ACC112 (cell line): ENCODE measurements around the gene BNIP3.

Source experiments
- H2AFZ ChIP-seq: fragments of 200-600 bp; sonication (generic); one replicate; pipeline ENCODE4 v1.6.0; 2017; ENCODE audit warnings: antibody characterized with exemption, low read length; ENCODE audit not compliant: unreplicated experiment
- H3K27ac ChIP-seq: fragments of 200-600 bp; sonication (generic); 2 replicates; pipeline ENCODE4 v1.5.1; 2014; ENCODE audit warnings: low read depth, mild to moderate bottlenecking, antibody characterized with exemption, low read length, moderate library complexity
- H3K27me3 ChIP-seq: fragments of 200-600 bp; sonication (generic); 2 replicates; pipeline ENCODE4 v1.6.1; 2014; ENCODE audit warnings: mild to moderate bottlenecking, antibody characterized with exemption, low read length, moderate library complexity, mixed read lengths; ENCODE audit not compliant: insufficient read depth
- H3K36me3 ChIP-seq: fragments of 200-600 bp; sonication (generic); 2 replicates; pipeline ENCODE4 v1.6.1; 2016; ENCODE audit warnings: mild to moderate bottlenecking, antibody characterized with exemption, low read length, moderate library complexity, mixed read lengths; ENCODE audit not compliant: insufficient read depth
- H3K4me1 ChIP-seq: fragments of 200-600 bp; sonication (generic); one replicate; pipeline ENCODE4 v1.6.1; 2016; ENCODE audit warnings: low read length, mixed read lengths; ENCODE audit not compliant: insufficient read depth, unreplicated experiment, control insufficient read depth
- H3K4me3 ChIP-seq: fragments of 200-600 bp; sonication (generic); 2 replicates; pipeline ENCODE4 v1.5.1; 2014; ENCODE audit warnings: mild to moderate bottlenecking, low read depth, low read length
- H3K79me2 ChIP-seq: fragments of 200-600 bp; sonication (generic); one replicate; pipeline ENCODE4 v1.6.0; 2016; ENCODE audit warnings: low read length; ENCODE audit not compliant: control insufficient read depth, unreplicated experiment, insufficient read depth

Gene BNIP3

GRCh38 chr10:132002004-132002403 lies 20.3 kb upstream of the BNIP3 start:
- H3K4me3 ChIP-seq = no peak overlapping the region
- H3K4me1 ChIP-seq = peaks cover 14% of the 10 kb centered on the region
- H3K27me3 ChIP-seq = peaks cover 10% of the 10 kb centered on the region; the same call in 1 of the 2 replicates
- H2AFZ ChIP-seq = no peak overlapping the region
- no peaks in the 10 kb centered on the region for H3K79me2 ChIP-seq
- H3K27ac ChIP-seq = no peak overlapping the region
- H3K36me3 ChIP-seq = no peaks in the 10 kb centered on the region

- Histone ChIP-seq H3K4me1 (peaks cover 15% of the 10 kb centered on the region), H2AFZ (no peak overlapping the region), H3K79me2 (no peaks in the 10 kb centered on the region), H3K27ac (no peak overlapping the region), H3K27me3 (peaks cover 10% of the 10 kb centered on the region; the same call in 1 of the 2 replicates), H3K4me3 (no peak overlapping the region), H3K36me3 (no peaks in the 10 kb centered on the region)
These were observed 19.7 kb upstream of the BNIP3 start for GRCh38 chr10:132001238-132001972.

GRCh38 chr10:131998845-131999681 lies 17.3 kb upstream of the BNIP3 start:
- no peak overlapping the region for H3K4me3 ChIP-seq
- H3K27ac ChIP-seq = no peak overlapping the region
- peaks cover 10% of the 10 kb centered on the region; the same call in 1 of the 2 replicates for H3K27me3 ChIP-seq
- no peaks in the 10 kb centered on the region for H3K79me2 ChIP-seq
- no peak overlapping the region for H2AFZ ChIP-seq
- no peaks in the 10 kb centered on the region for H3K36me3 ChIP-seq
- peaks cover 15% of the 10 kb centered on the region for H3K4me1 ChIP-seq

- Histone ChIP-seq H3K4me3 (peak overlapping the region; percentile 31; the same call in 1 of the 2 replicates), H3K79me2 (no peaks in the 10 kb centered on the region), H2AFZ (peak overlapping the region; percentile 33), H3K27me3 (peaks cover 4% of the 10 kb centered on the region; the same call in 1 of the 2 replicates), H3K4me1 (peaks cover 15% of the 10 kb centered on the region), H3K36me3 (no peaks in the 10 kb centered on the region), H3K27ac (no peak overlapping the region; the same call in 1 of the 2 replicates)
These were observed 16.5 kb upstream of the BNIP3 start for GRCh38 chr10:131998050-131998844.

GRCh38 chr10:131997366-131998049 lies 15.8 kb upstream of the BNIP3 start:
- Histone ChIP-seq H2AFZ (peak overlapping the region; percentile 33), H3K27me3 (no peaks in the 10 kb centered on the region; the same call in 1 of the 2 replicates), H3K36me3 (no peaks in the 10 kb centered on the region), H3K27ac (no peak overlapping the region; the same call in 1 of the 2 replicates), H3K79me2 (no peaks in the 10 kb centered on the region), H3K4me3 (peak overlapping the region; percentile 31; the same call in 1 of the 2 replicates), H3K4me1 (peaks cover 15% of the 10 kb centered on the region)

- Histone ChIP-seq H3K27ac (no peak overlapping the region), H3K27me3 (no peaks in the 10 kb centered on the region), H3K4me1 (peaks cover 15% of the 10 kb centered on the region), H3K36me3 (no peaks in the 10 kb centered on the region), H3K79me2 (no peaks in the 10 kb centered on the region), H3K4me3 (no peak overlapping the region), H2AFZ (no peak overlapping the region)
These were observed 15.0 kb upstream of the BNIP3 start for GRCh38 chr10:131996466-131997365.

- Histone ChIP-seq H3K79me2 (no peaks in the 10 kb centered on the region), H3K27ac (no peak overlapping the region), H3K4me1 (peaks cover 15% of the 10 kb centered on the region), H3K27me3 (no peaks in the 10 kb centered on the region), H3K36me3 (no peaks in the 10 kb centered on the region), H3K4me3 (no peak overlapping the region), H2AFZ (no peak overlapping the region)
These were observed 12.7 kb upstream of the BNIP3 start for GRCh38 chr10:131994435-131994834.

GRCh38 chr10:131993275-131993674 lies 11.6 kb upstream of the BNIP3 start:
- H3K36me3 ChIP-seq = no peaks in the 10 kb centered on the region
- peaks cover 13% of the 10 kb centered on the region for H3K4me1 ChIP-seq
- H3K79me2 ChIP-seq = no peaks in the 10 kb centered on the region
- H2AFZ ChIP-seq = no peak overlapping the region
- no peak overlapping the region for H3K4me3 ChIP-seq
- no peaks in the 10 kb centered on the region for H3K27me3 ChIP-seq
- no peak overlapping the region for H3K27ac ChIP-seq

- H3K27ac ChIP-seq = no peak overlapping the region
- no peaks in the 10 kb centered on the region for H3K79me2 ChIP-seq
- no peaks in the 10 kb centered on the region for H3K36me3 ChIP-seq
- no peaks in the 10 kb centered on the region for H3K27me3 ChIP-seq
- H2AFZ ChIP-seq = no peak overlapping the region
- no peak overlapping the region for H3K4me3 ChIP-seq
- no peaks in the 10 kb centered on the region for H3K4me1 ChIP-seq
These were observed 10.0 kb upstream of the BNIP3 start for GRCh38 chr10:131991726-131992125.
